ENCODE data around the gene POLE2.
A peak's percentile ranks its signal among the peaks of the same experiment; 100 is the strongest.
"Not testable (repeated sequence)": the region's sequence is repeated elsewhere in the genome, so short reads cannot be mapped to it uniquely, and the experiment has no call there.

POLE2 gene

DNA sequence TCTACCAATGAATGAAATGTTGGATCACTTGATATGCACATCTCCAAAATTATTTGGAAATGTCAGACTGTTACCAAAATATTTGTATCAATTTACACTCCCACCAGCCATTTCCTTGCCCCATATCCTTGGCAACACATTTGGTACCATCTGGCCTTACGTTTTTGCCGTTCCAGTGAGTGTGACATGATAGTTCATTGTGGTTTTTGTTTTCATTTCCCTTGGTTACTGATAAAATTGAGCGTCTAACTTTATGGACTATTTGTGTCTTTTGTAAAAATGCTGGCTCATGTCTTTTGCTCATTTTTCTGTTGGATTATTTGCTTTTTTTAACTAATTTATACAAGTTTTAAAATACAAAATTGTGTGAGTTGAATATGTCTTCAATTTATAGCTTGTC lies 16.0 kb upstream of the POLE2 start:
- DNase-seq (ENCODE audit: low read depth): no peak

DNA sequence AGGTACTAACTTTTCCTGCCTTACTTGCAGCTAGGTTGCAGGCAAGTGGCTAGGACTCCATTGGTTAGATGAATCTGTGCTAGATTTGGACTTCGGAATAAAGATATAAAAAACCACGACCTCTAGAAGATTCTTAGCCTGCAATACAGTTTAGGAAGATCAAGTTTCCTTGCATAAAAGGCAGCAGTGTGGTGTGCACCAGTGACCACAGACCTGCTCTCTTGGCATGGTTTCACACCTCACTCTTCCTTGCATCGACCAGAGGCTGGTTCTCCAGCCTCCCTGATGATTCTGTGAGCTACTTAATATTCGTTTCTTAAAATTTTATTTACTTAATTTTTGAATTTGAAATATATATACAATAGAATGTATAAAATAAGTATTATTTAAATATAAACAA lies 14.7 kb upstream of the POLE2 start:
- no peak for DNase-seq (ENCODE audit: low read depth)
- TF ChIP-seq, protein P1, sequence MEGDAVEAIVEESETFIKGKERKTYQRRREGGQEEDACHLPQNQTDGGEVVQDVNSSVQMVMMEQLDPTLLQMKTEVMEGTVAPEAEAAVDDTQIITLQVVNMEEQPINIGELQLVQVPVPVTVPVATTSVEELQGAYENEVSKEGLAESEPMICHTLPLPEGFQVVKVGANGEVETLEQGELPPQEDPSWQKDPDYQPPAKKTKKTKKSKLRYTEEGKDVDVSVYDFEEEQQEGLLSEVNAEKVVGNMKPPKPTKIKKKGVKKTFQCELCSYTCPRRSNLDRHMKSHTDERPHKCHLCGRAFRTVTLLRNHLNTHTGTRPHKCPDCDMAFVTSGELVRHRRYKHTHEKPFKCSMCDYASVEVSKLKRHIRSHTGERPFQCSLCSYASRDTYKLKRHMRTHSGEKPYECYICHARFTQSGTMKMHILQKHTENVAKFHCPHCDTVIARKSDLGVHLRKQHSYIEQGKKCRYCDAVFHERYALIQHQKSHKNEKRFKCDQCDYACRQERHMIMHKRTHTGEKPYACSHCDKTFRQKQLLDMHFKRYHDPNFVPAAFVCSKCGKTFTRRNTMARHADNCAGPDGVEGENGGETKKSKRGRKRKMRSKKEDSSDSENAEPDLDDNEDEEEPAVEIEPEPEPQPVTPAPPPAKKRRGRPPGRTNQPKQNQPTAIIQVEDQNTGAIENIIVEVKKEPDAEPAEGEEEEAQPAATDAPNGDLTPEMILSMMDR (IDR thresholded peaks at IDR 0.05; ENCODE audit: low read depth, low read length, missing control alignments): no peak
- H3K4me3 ChIP-seq (ENCODE audit: low read depth, low read length): no peak overlapping the region

More for the DNA sequence above, 16.0 kb upstream of the POLE2 start:
- TF ChIP-seq, protein P1 (IDR thresholded peaks at IDR 0.05; ENCODE audit: low read depth, low read length, missing control alignments): no peak
- H3K4me3 ChIP-seq (ENCODE audit: low read depth, low read length): no peak overlapping the region

DNA sequence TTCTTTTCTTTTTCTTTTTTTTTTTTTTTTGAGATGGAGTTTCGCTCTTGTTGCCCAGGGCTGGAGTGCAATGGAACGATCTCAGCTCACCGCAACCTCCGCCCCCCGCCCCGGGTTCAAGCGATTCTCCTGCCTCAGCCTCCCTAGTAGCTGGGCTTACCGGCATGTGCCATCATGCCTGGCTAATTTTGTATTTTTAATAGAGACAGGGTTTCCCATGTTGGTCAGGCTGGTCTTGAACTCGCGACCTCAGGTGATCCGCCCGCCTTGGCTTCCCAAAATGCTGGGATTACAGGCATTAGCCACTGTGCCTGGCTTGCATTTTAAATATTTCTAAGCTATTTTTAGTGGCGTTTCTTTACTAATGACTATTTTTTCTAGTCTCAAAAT lies 5.7 kb upstream of the POLE2 start:
- H3K4me3 ChIP-seq (ENCODE audit: low read depth, low read length): peak overlapping the region; percentile 75
- DNase-seq (ENCODE audit: low read depth): not testable (repeated sequence)

GRCh38 chr14:49692811-49693734 lies 5.1 kb upstream of the POLE2 start, which contains the start of gene KLHDC1:
Gene KLHDC1 (plus strand): TSS chr14:49693120. CDS start chr14:49693195, 75 bp downstream.
- peak within 1 kb of the TSS; percentile 75 for H3K4me3 ChIP-seq (ENCODE audit: low read depth, low read length)
- peak; percentile 33 for DNase-seq (ENCODE audit: low read depth)
- TF ChIP-seq, protein P1 (IDR thresholded peaks at IDR 0.05; ENCODE audit: low read depth, low read length, missing control alignments): no peak

- no peak overlapping the region; the same call in 1 of the 2 replicates for H3K4me3 ChIP-seq (ENCODE audit: low read depth, low read length)
- DNase-seq (ENCODE audit: low read depth): no peak
- TF ChIP-seq, protein P1 (IDR thresholded peaks at IDR 0.05; ENCODE audit: low read depth, low read length, missing control alignments): no peak
These were observed 4.3 kb upstream of the POLE2 start for GRCh38 chr14:49692193-49692757.

GRCh38 chr14:49691031-49691430 lies 3.0 kb upstream of the POLE2 start:
- DNase-seq (ENCODE audit: low read depth): no peak
- TF ChIP-seq, protein P1 (IDR thresholded peaks at IDR 0.05; ENCODE audit: low read depth, low read length, missing control alignments): no peak

GRCh38 chr14:49688701-49689030 lies 652 bp upstream of the POLE2 start:
- DNase-seq (ENCODE audit: low read depth): no peak
- no peak overlapping the region; the same call in 1 of the 2 replicates for H3K4me3 ChIP-seq (ENCODE audit: low read depth, low read length)
- TF ChIP-seq, protein P1 (IDR thresholded peaks at IDR 0.05; ENCODE audit: low read depth, low read length, missing control alignments): no peak

More at GRCh38 chr14:49691031-49691430, 3.0 kb upstream of the POLE2 start:
- no peak overlapping the region for H3K4me3 ChIP-seq (ENCODE audit: low read depth, low read length)

All from GM12864 (cell line).